Upper lobe of right lung (tissue), 1 donor: ENCODE measurements around the gene CBX7. TPM values are rescaled to one million over a fixed set of nuclear protein-coding genes. Genes with fewer than 3 reads are reported as not detected.

Experiments used
- ATAC-seq: fragments of 200-7000 bp; cut with Tn5 transposase; one replicate; pipeline ENCODE4 v1.9.1; 2020; ENCODE audit warnings: mild to moderate bottlenecking, moderate library complexity
- DNase-seq: peaks from one replicate; pipeline ENCODE4 v3.0.0-alpha.2; 2020
- H3K27ac ChIP-seq: fragments of 200-600 bp; one replicate; pipeline ENCODE4 v1.8.0; 2022
- H3K27me3 ChIP-seq: fragments of 200-600 bp; one replicate; pipeline ENCODE4 v1.8.0; 2022; ENCODE audit warnings: mild to moderate bottlenecking
- H3K36me3 ChIP-seq: fragments of 200-600 bp; one replicate; pipeline ENCODE4 v1.8.0; 2022
- H3K4me1 ChIP-seq: fragments of 200-600 bp; one replicate; pipeline ENCODE4 v1.8.0; 2022
- H3K4me3 ChIP-seq: fragments of 200-600 bp; one replicate; pipeline ENCODE4 v1.8.0; 2022; ENCODE audit warnings: mild to moderate bottlenecking
- H3K9me3 ChIP-seq: fragments of 200-600 bp; one replicate; pipeline ENCODE4 v1.8.0; 2022
- CTCF ChIP-seq: fragments of 200-600 bp; IDR thresholded peaks from one replicate; pipeline ENCODE4 v1.8.0; 2022; ENCODE audit warnings: antibody characterized with exemption
- intact Hi-C: fragments of 100-400 bp; cut with DNase I; formaldehyde crosslinking; loops from one replicate; pipeline ENCODE4 v1.11.0; 2022
- total RNA-seq: library from RNA; stranded (reverse); fragmentation: NEBNext Ultra II Directional; extraction: Animal tissue kit (Norgen Biotek cat#: 25700); gene quantifications from one replicate; pipeline ENCODE4 v1.2.1, GENCODE V29; 2021
- donor health status: DM: no; HTN: yes; CAD: no; lungs with severe emphysema.

Gene CBX7
- total RNA-seq, 1 donor from 2014 or later: 62.7 TPM

GRCh38 chr22:39176714-39177455, 24.4 kb upstream of the CBX7 start:
- Histone ChIP-seq H3K4me3 (no peak overlapping the region), H3K9me3 (no peaks in the 10 kb centered on the region), H3K36me3 (no peaks in the 10 kb centered on the region), H3K27me3 (no peaks in the 10 kb centered on the region), H3K27ac (peak overlapping the region; percentile 92), H3K4me1 (peaks cover 50% of the 10 kb centered on the region)
- intact Hi-C loops: no loop called here
- no peak for DNase-seq
- no peak for ATAC-seq
- TF ChIP-seq CTCF: no peak

GRCh38 chr22:39176143-39176713, 23.7 kb upstream of the CBX7 start:
- Histone ChIP-seq H3K36me3 (no peaks in the 10 kb centered on the region), H3K27ac (peak overlapping the region; percentile 92), H3K27me3 (no peaks in the 10 kb centered on the region), H3K4me3 (no peak overlapping the region), H3K4me1 (peaks cover 52% of the 10 kb centered on the region), H3K9me3 (no peaks in the 10 kb centered on the region)
- DNase-seq (peak; percentile 77), ATAC-seq (peak; percentile 56)
- no peak for TF ChIP-seq CTCF
- intact Hi-C loops: no loop called here

GRCh38 chr22:39175353-39176142, 23.1 kb upstream of the CBX7 start:
- TF ChIP-seq CTCF: no peak
- Histone ChIP-seq H3K9me3 (no peaks in the 10 kb centered on the region), H3K4me1 (peaks cover 56% of the 10 kb centered on the region), H3K4me3 (no peak overlapping the region), H3K36me3 (no peaks in the 10 kb centered on the region), H3K27me3 (no peaks in the 10 kb centered on the region), H3K27ac (peak overlapping the region; percentile 92)
- DNase-seq (no peak), ATAC-seq (no peak)
- intact Hi-C loops: no loop called here

DNA sequence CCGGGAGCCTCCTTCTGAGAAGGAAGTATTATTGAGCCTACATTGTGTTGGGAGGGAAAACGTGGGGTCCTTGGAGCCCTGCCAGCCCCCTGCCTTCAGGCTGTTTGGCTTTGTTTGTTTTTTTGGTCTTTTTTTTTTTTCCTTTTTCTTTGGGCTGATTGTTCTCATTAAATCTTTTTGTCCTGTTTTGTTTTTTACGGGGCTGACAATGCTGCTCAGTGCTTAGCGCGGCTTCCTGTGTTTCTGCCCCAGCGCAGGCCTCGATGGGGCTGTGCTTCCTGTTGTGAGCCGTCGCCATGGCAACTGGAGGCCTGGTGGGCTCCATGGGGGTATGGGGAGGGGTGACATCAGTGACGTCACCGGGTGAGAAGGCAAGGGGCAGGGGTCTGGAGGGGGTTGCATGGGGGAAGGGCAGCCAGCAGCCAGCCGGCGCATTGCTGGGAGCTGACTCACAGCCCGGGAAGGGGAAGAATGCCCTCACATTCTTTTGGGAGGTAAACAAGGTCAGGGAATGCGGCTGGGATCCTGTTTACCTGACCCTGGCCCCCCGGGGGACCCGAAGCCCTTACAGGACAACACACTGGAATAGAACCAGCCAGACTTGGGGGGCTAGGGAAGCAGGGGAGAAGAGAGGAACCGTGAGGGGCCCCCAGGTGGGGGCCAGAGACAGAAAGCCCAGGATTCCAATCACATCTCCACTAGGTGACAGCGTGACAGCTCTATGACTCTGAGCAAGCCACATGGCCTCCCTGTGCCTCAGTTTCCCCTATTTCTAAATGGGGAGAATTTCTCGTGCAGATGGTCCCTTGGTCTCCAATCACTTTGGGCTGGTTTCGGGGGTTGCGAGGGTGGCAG, 22.2 kb upstream of the CBX7 start:
- ATAC-seq: peak; percentile 46
- Histone ChIP-seq H3K27me3 (no peaks in the 10 kb centered on the region), H3K9me3 (no peaks in the 10 kb centered on the region), H3K36me3 (no peaks in the 10 kb centered on the region), H3K4me1 (peaks cover 56% of the 10 kb centered on the region), H3K4me3 (no peak overlapping the region), H3K27ac (peak overlapping the region; percentile 92)
- intact Hi-C loops: loop anchor here (5.0 kb wide), 1 partner anchor 143 kb away; the partner anchor contains the start of gene RPL3
- peak; percentile 84 for DNase-seq
- no peak for TF ChIP-seq CTCF

GRCh38 chr22:39173787-39174497, 21.5 kb upstream of the CBX7 start:
- intact Hi-C loops: loop anchor here (5.0 kb wide), 1 partner anchor 143 kb away; the partner anchor contains the start of gene RPL3
- H3K4me3 ChIP-seq: no peak overlapping the region
- no peaks in the 10 kb centered on the region for H3K36me3 ChIP-seq
- no peaks in the 10 kb centered on the region for H3K27me3 ChIP-seq
- no peaks in the 10 kb centered on the region for H3K9me3 ChIP-seq
- H3K4me1 ChIP-seq: peaks cover 56% of the 10 kb centered on the region
- DNase-seq: no peak
- no peak for ATAC-seq
- peak overlapping the region; percentile 92 for H3K27ac ChIP-seq
- no peak for TF ChIP-seq CTCF
